GM21423 (cell line): ENCODE results near the gene AKT2.

Experiments used
- ATAC-seq: cut with Tn5 transposase; IDR thresholded peaks from one replicate; pipeline ENCODE4 v1.9.1; 2021; ENCODE audit warnings: mild to moderate bottlenecking, moderate library complexity; ENCODE audit not compliant: unreplicated experiment

Gene AKT2

GRCh38 chr19:40192758-40193586, 92.2 kb downstream of the AKT2 start:
- no peak for ATAC-seq

- ATAC-seq = peak; percentile 24
Measured at GRCh38 chr19:40191836-40192646, 93.1 kb downstream of the AKT2 start.

GRCh38 chr19:40190891-40191835, 94.0 kb downstream of the AKT2 start, which contains the start of gene MAP3K10:
MAP3K10 (plus strand) TSS chr19:40191426; CDS start chr19:40192032, 606 bp downstream.
- ATAC-seq = peak; percentile 73

GRCh38 chr19:40184273-40184672, 100.9 kb downstream of the AKT2 start:
- ATAC-seq = no peak
